NCI-H1930 (cell line): ENCODE data around the gene LGI4.
"Not testable (repeated sequence)": the region's sequence is repeated elsewhere in the genome, so short reads cannot be mapped to it uniquely, and the experiment has no call there.

Source experiments
- DNase-seq, 2 experiments: peaks; one replicate each; lab custom pipeline; 2025; lab: John Stamatoyannopoulos, UW

LGI4 gene

GRCh38 chr19:35160629-35161433 is 26.0 kb upstream of the LGI4 start:
- DNase-seq = no peak

- DNase-seq = no peak
Observed at GRCh38 chr19:35159606-35160005, 24.7 kb upstream of the LGI4 start.

- no peak for DNase-seq
Observed at GRCh38 chr19:35157431-35157830, 22.6 kb upstream of the LGI4 start.

GRCh38 chr19:35156673-35157014 is 21.8 kb upstream of the LGI4 start:
- DNase-seq = no peak

GRCh38 chr19:35155981-35156672 is 21.3 kb upstream of the LGI4 start:
- DNase-seq = no peak

- DNase-seq = no peak
Observed at GRCh38 chr19:35155441-35155840, 20.6 kb upstream of the LGI4 start.

GRCh38 chr19:35154525-35155406 is 19.9 kb upstream of the LGI4 start, which contains the start of gene FXYD5:
Gene FXYD5, plus strand, starts transcription at chr19:35154735. Its CDS starts 816 bp downstream, at chr19:35155551.
- no peak for DNase-seq

GRCh38 chr19:35153701-35154524 is 19.1 kb upstream of the LGI4 start:
- DNase-seq = peak in 1 of 2 experiments; percentile 17

- not testable (repeated sequence) for DNase-seq
Observed at GRCh38 chr19:35153129-35153522, 18.3 kb upstream of the LGI4 start.

GRCh38 chr19:35151273-35152065 is 16.6 kb upstream of the LGI4 start:
- no peak for DNase-seq

GRCh38 chr19:35150445-35150844 is 15.6 kb upstream of the LGI4 start:
- no peak for DNase-seq

- no peak for DNase-seq
Observed at GRCh38 chr19:35149463-35149862, 14.6 kb upstream of the LGI4 start.

GRCh38 chr19:35146746-35147459 is 12.0 kb upstream of the LGI4 start:
- DNase-seq = no peak

- no peak for DNase-seq
Observed at GRCh38 chr19:35144600-35145436, 10.0 kb upstream of the LGI4 start.

GRCh38 chr19:35144259-35144599 is 9.4 kb upstream of the LGI4 start:
- no peak for DNase-seq

GRCh38 chr19:35143818-35144217 is 9.0 kb upstream of the LGI4 start:
- DNase-seq = no peak

- no peak for DNase-seq
Observed at GRCh38 chr19:35143231-35143715, 8.4 kb upstream of the LGI4 start, which contains the start of gene FXYD7. Gene FXYD7, plus strand, starts transcription at chr19:35143255. Its CDS starts 79 bp downstream, at chr19:35143334.

- DNase-seq = peak; percentile 58 to 83
Observed at GRCh38 chr19:35142606-35143230, 7.9 kb upstream of the LGI4 start.
